Endothelial cell (in vitro differentiated cells): ENCODE results near the gene FAM110A. TPM values are rescaled to one million over a fixed set of nuclear protein-coding genes. Genes with fewer than 3 reads are reported as not detected.

ENCODE experiments used
- DNase-seq: peaks from one replicate; pipeline ENCODE4 v3.0.0; 2021; ENCODE audit warnings: low spot score
- H3K27ac Mint-ChIP-seq: one replicate; pipeline ENCODE4 v1.8.0; 2021; ENCODE audit warnings: mixed read lengths, inconsistent platforms; ENCODE audit not compliant: unreplicated experiment
- H3K27me3 Mint-ChIP-seq: one replicate; pipeline ENCODE4 v1.8.0; 2021; ENCODE audit warnings: mild to moderate bottlenecking, moderate library complexity, mixed read lengths, inconsistent platforms; ENCODE audit not compliant: unreplicated experiment
- H3K36me3 Mint-ChIP-seq: one replicate; pipeline ENCODE4 v1.8.0; 2021; ENCODE audit warnings: mild to moderate bottlenecking, low read depth, mixed read lengths, inconsistent platforms; ENCODE audit not compliant: unreplicated experiment
- H3K4me1 Mint-ChIP-seq: one replicate; pipeline ENCODE4 v1.8.0; 2021; ENCODE audit warnings: mild to moderate bottlenecking, mixed read lengths, inconsistent platforms; ENCODE audit not compliant: unreplicated experiment
- H3K4me3 Mint-ChIP-seq: one replicate; pipeline ENCODE4 v1.8.0; 2021; ENCODE audit warnings: mild to moderate bottlenecking, mixed read lengths, inconsistent platforms; ENCODE audit not compliant: unreplicated experiment
- H3K9me3 Mint-ChIP-seq: one replicate; pipeline ENCODE4 v1.8.0; 2021; ENCODE audit warnings: mixed read lengths, inconsistent platforms; ENCODE audit not compliant: unreplicated experiment
- CTCF ChIP-seq: fragments of 200-600 bp; sonication (generic); IDR thresholded peaks from one replicate; pipeline ENCODE4 v1.5.0; 2021; ENCODE audit warnings: antibody characterized with exemption; ENCODE audit not compliant: unreplicated experiment
- total RNA-seq: library from RNA; stranded (reverse); fragmentation: NEBNext Ultra II Directional; extraction: Animal tissue kit (Norgen Biotek cat#: 25700); gene quantifications from one replicate; pipeline ENCODE4 v1.2.1, GENCODE V29; 2021; ENCODE audit not compliant: unreplicated experiment

Gene FAM110A
- total RNA-seq, 1 donor from 2014 or later, result 7.2 TPM

- DNase-seq, result no peak
- Mint-ChIP-seq H3K4me3 (peak overlapping the region; percentile 89), H3K27ac (peak overlapping the region; percentile 57), H3K4me1 (peaks cover 18% of the 10 kb centered on the region), H3K36me3 (peaks cover 14% of the 10 kb centered on the region), H3K27me3 (peaks cover 5% of the 10 kb centered on the region), H3K9me3 (peaks cover 5% of the 10 kb centered on the region)
- no peak for TF ChIP-seq CTCF
Observed at GRCh38 chr20:834151-834746, 734 bp downstream of the FAM110A start.

GRCh38 chr20:835608-836045 lies 2.1 kb downstream of the FAM110A start:
- DNase-seq, result no peak
- Mint-ChIP-seq H3K9me3 (peaks cover 5% of the 10 kb centered on the region), H3K27me3 (peaks cover 11% of the 10 kb centered on the region), H3K27ac (no peak overlapping the region), H3K4me3 (no peak overlapping the region), H3K4me1 (peaks cover 18% of the 10 kb centered on the region), H3K36me3 (peaks cover 14% of the 10 kb centered on the region)
- TF ChIP-seq CTCF, result no peak

GRCh38 chr20:836190-836589 lies 2.7 kb downstream of the FAM110A start:
- no peak for TF ChIP-seq CTCF
- Mint-ChIP-seq H3K27ac (no peak overlapping the region), H3K4me1 (peaks cover 18% of the 10 kb centered on the region), H3K36me3 (peaks cover 14% of the 10 kb centered on the region), H3K27me3 (peaks cover 12% of the 10 kb centered on the region), H3K4me3 (no peak overlapping the region), H3K9me3 (peaks cover 5% of the 10 kb centered on the region)
- no peak for DNase-seq

GRCh38 chr20:839015-839414 lies 5.5 kb downstream of the FAM110A start:
- Mint-ChIP-seq H3K27me3 (peaks cover 15% of the 10 kb centered on the region), H3K4me1 (peaks cover 17% of the 10 kb centered on the region), H3K27ac (no peak overlapping the region), H3K4me3 (no peak overlapping the region), H3K36me3 (peaks cover 14% of the 10 kb centered on the region), H3K9me3 (peaks cover 5% of the 10 kb centered on the region)
- DNase-seq, result no peak
- TF ChIP-seq CTCF, result no peak

GRCh38 chr20:839626-840025 lies 6.1 kb downstream of the FAM110A start:
- Mint-ChIP-seq H3K27me3 (peaks cover 13% of the 10 kb centered on the region), H3K4me1 (peaks cover 13% of the 10 kb centered on the region), H3K27ac (no peak overlapping the region), H3K9me3 (peaks cover 5% of the 10 kb centered on the region), H3K36me3 (peaks cover 14% of the 10 kb centered on the region), H3K4me3 (no peak overlapping the region)
- no peak for TF ChIP-seq CTCF
- DNase-seq, result no peak
